Measurements from ENCODE around the gene ATP6V0B.
A peak's percentile ranks its signal among the peaks of the same experiment; 100 is the strongest.

ATP6V0B gene

GRCh38 chr1:43992232-43992995, 17.7 kb downstream of the ATP6V0B start:
- CTCF ChIA-PET, result interaction anchor here (0.8 to 2.2 kb wide), 5 partner anchors 14 to 57 kb away, joined by 3 to 7 read pairs (median 5); no protein-coding TSS in a partner anchor
- no peak for TF ChIP-seq SUZ12 (IDR thresholded peaks at IDR 0.05)
- no peak for TF ChIP-seq HDGF (IDR thresholded peaks at IDR 0.05; ENCODE audit: borderline replicate concordance)
- no peak for TF ChIP-seq LEF1 (IDR thresholded peaks at IDR 0.05; ENCODE audit: borderline replicate concordance)
- no peak for TF ChIP-seq BHLHE40 (IDR thresholded peaks at IDR 0.05; ENCODE audit: borderline replicate concordance)
- no peak for TF ChIP-seq ARNT (IDR thresholded peaks at IDR 0.05)
- TF ChIP-seq SP1 (IDR thresholded peaks at IDR 0.05), result no peak
- no peak for TF ChIP-seq NFRKB (IDR thresholded peaks at IDR 0.05)
- TF ChIP-seq CTBP1 (IDR thresholded peaks at IDR 0.05; ENCODE audit: borderline replicate concordance), result no peak
- TF ChIP-seq TARDBP (IDR thresholded peaks at IDR 0.05), result no peak
- TF ChIP-seq FOXM1 (IDR thresholded peaks at IDR 0.05; ENCODE audit: borderline replicate concordance), result no peak
- TF ChIP-seq ELF4 (IDR thresholded peaks at IDR 0.05), result no peak
- no peak for TF ChIP-seq FOXK2 (IDR thresholded peaks at IDR 0.05)
- no peak for TF ChIP-seq PKNOX1 (IDR thresholded peaks at IDR 0.05)
- no peak for TF ChIP-seq L3MBTL2 (conservative IDR thresholded peaks at IDR 0.05)
- no peak for TF ChIP-seq ZNF384 (IDR thresholded peaks at IDR 0.05)
- no peak for TF ChIP-seq FOXA1 (IDR thresholded peaks at IDR 0.05)
- no peak for DNase-seq (ENCODE audit: extremely low spot score)

GRCh38 chr1:43993206-43993914, 18.6 kb downstream of the ATP6V0B start:
- ChIA-PET POLR2A (no interaction called here), CTCF (interaction anchor here (0.6 to 2.2 kb wide), 5 partner anchors 13 to 659 kb away, joined by 3 to 7 read pairs (median 3); no protein-coding TSS in a partner anchor)
- no peak for DNase-seq (ENCODE audit: extremely low spot score)
- TF ChIP-seq SUZ12 (IDR thresholded peaks at IDR 0.05) (no peak), SP1 (IDR thresholded peaks at IDR 0.05) (no peak), FOXA1 (IDR thresholded peaks at IDR 0.05) (no peak), FOXM1 (IDR thresholded peaks at IDR 0.05; ENCODE audit: borderline replicate concordance) (no peak), ARNT (IDR thresholded peaks at IDR 0.05) (no peak), L3MBTL2 (conservative IDR thresholded peaks at IDR 0.05) (no peak), CTBP1 (IDR thresholded peaks at IDR 0.05; ENCODE audit: borderline replicate concordance) (no peak), HDGF (IDR thresholded peaks at IDR 0.05; ENCODE audit: borderline replicate concordance) (no peak), PKNOX1 (IDR thresholded peaks at IDR 0.05) (no peak)

More at GRCh38 chr1:43992232-43992995, 17.7 kb downstream of the ATP6V0B start:
- POLR2A ChIA-PET, result interaction anchor here (0.8 to 1.5 kb wide), 4 partner anchors 14 to 639 kb away, joined by 3 to 5 read pairs (median 4); partner anchors contain the start of gene IPO13

GRCh38 chr1:43994071-43994470, 19.3 kb downstream of the ATP6V0B start:
- CTCF ChIA-PET, result interaction anchor here (2.2 kb wide), 1 partner anchor 53 kb away, joined by 7 read pairs; no protein-coding TSS in a partner anchor
- DNase-seq (ENCODE audit: extremely low spot score), result no peak
- POLR2A ChIA-PET, result interaction anchor here (1.1 kb wide), 1 partner anchor 18 kb away, joined by 3 read pairs; no protein-coding TSS in a partner anchor
- TF ChIP-seq FOXM1 (IDR thresholded peaks at IDR 0.05; ENCODE audit: borderline replicate concordance) (no peak), SUZ12 (IDR thresholded peaks at IDR 0.05) (no peak), ARNT (IDR thresholded peaks at IDR 0.05) (no peak), HDGF (IDR thresholded peaks at IDR 0.05; ENCODE audit: borderline replicate concordance) (no peak), BHLHE40 (IDR thresholded peaks at IDR 0.05; ENCODE audit: borderline replicate concordance) (no peak), L3MBTL2 (conservative IDR thresholded peaks at IDR 0.05) (no peak), FOXK2 (IDR thresholded peaks at IDR 0.05) (no peak), LEF1 (IDR thresholded peaks at IDR 0.05; ENCODE audit: borderline replicate concordance) (no peak), PKNOX1 (IDR thresholded peaks at IDR 0.05) (no peak), ELF4 (IDR thresholded peaks at IDR 0.05) (no peak), TARDBP (IDR thresholded peaks at IDR 0.05) (no peak), SP1 (IDR thresholded peaks at IDR 0.05) (no peak), FOXA1 (IDR thresholded peaks at IDR 0.05) (no peak), NFRKB (IDR thresholded peaks at IDR 0.05) (no peak), CTBP1 (IDR thresholded peaks at IDR 0.05; ENCODE audit: borderline replicate concordance) (no peak), ZNF384 (IDR thresholded peaks at IDR 0.05) (no peak)

- ChIA-PET POLR2A (interaction anchor here (1.1 kb wide), 1 partner anchor 19 kb away, joined by 3 read pairs; no protein-coding TSS in a partner anchor), CTCF (interaction anchor here (1.2 to 1.4 kb wide), 2 partner anchors 19 to 53 kb away, joined by 5 to 6 read pairs; no protein-coding TSS in a partner anchor)
- TF ChIP-seq ELF4 (IDR thresholded peaks at IDR 0.05) (no peak), SP1 (IDR thresholded peaks at IDR 0.05) (no peak), PKNOX1 (IDR thresholded peaks at IDR 0.05) (no peak), FOXM1 (IDR thresholded peaks at IDR 0.05; ENCODE audit: borderline replicate concordance) (no peak), LEF1 (IDR thresholded peaks at IDR 0.05; ENCODE audit: borderline replicate concordance) (no peak), ARNT (IDR thresholded peaks at IDR 0.05) (no peak), ZNF384 (IDR thresholded peaks at IDR 0.05) (no peak), TARDBP (IDR thresholded peaks at IDR 0.05) (no peak), NFRKB (IDR thresholded peaks at IDR 0.05) (no peak), CTBP1 (IDR thresholded peaks at IDR 0.05; ENCODE audit: borderline replicate concordance) (no peak), SUZ12 (IDR thresholded peaks at IDR 0.05) (no peak), FOXK2 (IDR thresholded peaks at IDR 0.05) (no peak), HDGF (IDR thresholded peaks at IDR 0.05; ENCODE audit: borderline replicate concordance) (no peak), FOXA1 (IDR thresholded peaks at IDR 0.05) (no peak), L3MBTL2 (conservative IDR thresholded peaks at IDR 0.05) (no peak), BHLHE40 (IDR thresholded peaks at IDR 0.05; ENCODE audit: borderline replicate concordance) (no peak)
- DNase-seq (ENCODE audit: extremely low spot score), result peak; percentile 59
These were observed 20.3 kb downstream of the ATP6V0B start for GRCh38 chr1:43994794-43995790.
